22Rv1 (cell line): Measurements from ENCODE around the gene TPK1.

Source experiments
- H3K27ac ChIP-seq: fragments of 450-650 bp; 2 replicates; pipeline ENCODE4 v1.5.1; 2017
- ZFX ChIP-seq: fragments of 450-650 bp; IDR thresholded peaks from 2 replicates; pipeline ENCODE4 v1.6.1; 2017; ENCODE audit warnings: antibody characterized with exemption, borderline replicate concordance
- TF ChIP-seq, protein P1 (sequence below): fragments of 450-650 bp; IDR thresholded peaks from 2 replicates; pipeline ENCODE4 v1.5.1; 2017; ENCODE audit warnings: mild to moderate bottlenecking

Gene TPK1

GRCh38 chr7:144484445-144484844 is 351.4 kb downstream of the TPK1 start:
- no peak for TF ChIP-seq ZFX
- TF ChIP-seq, protein P1, sequence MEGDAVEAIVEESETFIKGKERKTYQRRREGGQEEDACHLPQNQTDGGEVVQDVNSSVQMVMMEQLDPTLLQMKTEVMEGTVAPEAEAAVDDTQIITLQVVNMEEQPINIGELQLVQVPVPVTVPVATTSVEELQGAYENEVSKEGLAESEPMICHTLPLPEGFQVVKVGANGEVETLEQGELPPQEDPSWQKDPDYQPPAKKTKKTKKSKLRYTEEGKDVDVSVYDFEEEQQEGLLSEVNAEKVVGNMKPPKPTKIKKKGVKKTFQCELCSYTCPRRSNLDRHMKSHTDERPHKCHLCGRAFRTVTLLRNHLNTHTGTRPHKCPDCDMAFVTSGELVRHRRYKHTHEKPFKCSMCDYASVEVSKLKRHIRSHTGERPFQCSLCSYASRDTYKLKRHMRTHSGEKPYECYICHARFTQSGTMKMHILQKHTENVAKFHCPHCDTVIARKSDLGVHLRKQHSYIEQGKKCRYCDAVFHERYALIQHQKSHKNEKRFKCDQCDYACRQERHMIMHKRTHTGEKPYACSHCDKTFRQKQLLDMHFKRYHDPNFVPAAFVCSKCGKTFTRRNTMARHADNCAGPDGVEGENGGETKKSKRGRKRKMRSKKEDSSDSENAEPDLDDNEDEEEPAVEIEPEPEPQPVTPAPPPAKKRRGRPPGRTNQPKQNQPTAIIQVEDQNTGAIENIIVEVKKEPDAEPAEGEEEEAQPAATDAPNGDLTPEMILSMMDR: no peak
- H3K27ac ChIP-seq: no peak overlapping the region

GRCh38 chr7:144483189-144483588 is 352.7 kb downstream of the TPK1 start:
- H3K27ac ChIP-seq: no peak overlapping the region
- TF ChIP-seq, protein P1: no peak
- no peak for TF ChIP-seq ZFX

DNA sequence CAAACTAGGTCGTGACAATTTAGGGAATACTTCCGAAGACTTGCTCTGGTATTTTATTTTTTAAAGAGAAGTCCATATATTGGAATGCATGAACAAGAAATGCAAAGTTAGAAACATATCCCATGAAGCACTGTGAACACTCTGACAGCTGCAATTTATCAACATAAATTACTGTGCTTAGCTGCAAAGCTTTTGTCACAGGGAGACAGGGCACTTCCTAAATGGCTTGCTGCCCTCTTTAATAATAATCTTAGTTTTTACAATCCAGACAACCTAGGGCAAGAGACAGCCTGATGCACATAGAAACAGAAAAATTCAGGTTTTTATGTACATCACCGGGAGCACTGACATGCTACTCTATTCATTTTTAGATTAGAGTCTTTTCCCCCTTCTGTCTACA is 354.0 kb downstream of the TPK1 start:
- no peak overlapping the region for H3K27ac ChIP-seq
- TF ChIP-seq, protein P1: no peak
- no peak for TF ChIP-seq ZFX

DNA sequence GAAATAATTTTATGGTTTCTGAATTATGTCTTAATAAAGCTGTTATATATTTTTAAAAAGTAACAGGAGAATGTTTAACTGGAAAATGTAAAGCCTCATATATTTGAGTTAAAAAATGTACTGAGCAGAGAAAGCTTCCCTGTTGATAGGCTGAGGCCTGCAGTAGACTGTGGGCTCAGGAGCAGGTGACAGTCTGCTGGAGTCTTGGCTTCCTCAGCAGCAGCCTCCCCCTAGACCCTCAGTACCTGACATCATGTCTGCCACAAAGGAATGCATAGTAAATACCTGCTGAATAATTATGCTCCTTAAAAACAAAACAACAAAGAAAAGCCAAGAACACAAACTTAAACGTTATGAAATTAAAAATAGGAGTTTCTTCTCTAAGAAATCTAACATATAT is 358.5 kb downstream of the TPK1 start:
- H3K27ac ChIP-seq: no peak overlapping the region
- TF ChIP-seq ZFX: no peak
- TF ChIP-seq, protein P1: no peak

DNA sequence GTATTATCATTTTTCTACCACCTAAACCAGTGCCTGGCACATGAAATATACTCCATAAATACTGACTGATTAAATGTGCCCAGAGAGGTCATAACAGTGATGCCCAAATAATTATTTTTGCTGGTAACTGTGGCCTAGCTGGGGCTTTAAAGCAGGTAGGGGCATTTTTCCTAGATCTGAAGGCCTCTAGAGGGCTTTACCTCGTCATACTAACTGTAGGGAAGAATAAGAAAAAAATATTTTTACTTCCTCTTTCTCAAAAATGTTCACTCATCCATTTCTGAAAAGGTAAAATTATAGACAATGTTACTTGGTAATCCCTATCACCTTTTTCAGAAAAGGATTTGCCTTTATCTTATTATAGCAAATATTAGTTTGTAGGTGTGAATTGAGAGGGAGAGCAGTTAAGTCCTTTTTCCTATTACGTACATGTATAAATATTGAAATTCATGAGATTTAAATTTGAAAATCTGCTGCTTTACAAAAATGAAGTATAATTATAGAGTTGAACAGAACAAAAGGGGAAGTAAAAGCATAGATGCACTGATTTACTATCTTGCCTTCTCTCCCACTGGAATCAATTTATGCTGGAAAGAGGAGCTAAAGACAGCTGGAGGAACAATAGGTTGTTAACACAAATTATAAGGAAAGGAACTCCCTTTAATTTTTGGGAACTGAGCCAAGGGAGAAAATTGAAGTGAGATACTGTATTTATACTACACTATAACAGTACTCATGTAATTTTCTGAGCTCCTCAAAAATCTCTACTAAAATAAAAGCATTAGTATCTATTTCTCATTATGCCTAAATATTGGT is 360.8 kb downstream of the TPK1 start:
- TF ChIP-seq, protein P1: no peak
- no peak for TF ChIP-seq ZFX
- no peak overlapping the region for H3K27ac ChIP-seq

GRCh38 chr7:144474363-144474762 is 361.5 kb downstream of the TPK1 start:
- no peak overlapping the region for H3K27ac ChIP-seq
- TF ChIP-seq, protein P1: no peak
- TF ChIP-seq ZFX: no peak

- TF ChIP-seq, protein P1: no peak
- no peak for TF ChIP-seq ZFX
- H3K27ac ChIP-seq: no peak overlapping the region
Observed at GRCh38 chr7:144473908-144474307, 361.9 kb downstream of the TPK1 start.
